K562 (cell line): ENCODE data around the gene DNAI1.

Experiments used
- CHD1 ChIP-seq: fragments of 200-600 bp; sonication (generic); IDR thresholded peaks from one replicate; pipeline ENCODE4 v1.6.1; 2012; ENCODE audit warnings: mild to moderate bottlenecking, moderate library complexity, low read length, inconsistent platforms
- CREB1 ChIP-seq, 2 experiments: sonication (generic) in 1 of 2; formaldehyde crosslinking in 1 of 2; IDR thresholded peaks; 2 replicates each; pipeline versions ENCODE4 v1.6.1 to v1.8.0; 2012 to 2022; ENCODE audit warnings: inconsistent platforms in 1 of 2, mild to moderate bottlenecking in 1 of 2, missing genetic modification reagents in 1 of 2, moderate library complexity in 1 of 2
- CTCF ChIP-seq, 3 experiments: IDR thresholded peaks in 2 of 3; conservative IDR thresholded peaks in 1 of 3; 2 replicates each; pipeline ENCODE4 v1.5.1; 2011 to 2012; ENCODE audit warnings: low read length in 3 of 3, mild to moderate bottlenecking in 3 of 3, control low read depth in 2 of 3, improper control_type of control experiment in 1 of 3, inconsistent platforms in 1 of 3, low read depth in 1 of 3, mixed read lengths in 1 of 3, moderate library complexity in 1 of 3; ENCODE audit not compliant: insufficient read depth in 2 of 3
- FOXK2 ChIP-seq, 2 experiments: fragments of 450-650 bp; IDR thresholded peaks in 1 of 2; conservative IDR thresholded peaks in 1 of 2; 2 replicates each; pipeline ENCODE4 v1.6.1; 2016; ENCODE audit warnings: low read depth in 2 of 2, mild to moderate bottlenecking in 1 of 2
- GABPB2 ChIP-seq: fragments of 250-450 bp; sonication (Bioruptor Pico); conservative IDR thresholded peaks from 2 replicates; pipeline ENCODE4 v1.5.1; 2021; ENCODE audit warnings: mild to moderate bottlenecking
- HIVEP1 ChIP-seq: fragments of 250-450 bp; sonication (Bioruptor Pico); IDR thresholded peaks from 2 replicates; pipeline ENCODE4 v1.4.0; 2020; ENCODE audit warnings: mild to moderate bottlenecking
- KDM1A ChIP-seq, 2 experiments: fragments of 450-650 bp; IDR thresholded peaks; 2 replicates each; pipeline ENCODE4 v1.6.1; 2016; ENCODE audit warnings: mild to moderate bottlenecking in 2 of 2
- MCM5 ChIP-seq: fragments of 450-650 bp; IDR thresholded peaks from 2 replicates; pipeline ENCODE4 v1.6.1; 2016; ENCODE audit warnings: low read depth
- PBX2 ChIP-seq, 2 experiments: IDR thresholded peaks in 1 of 2; conservative IDR thresholded peaks in 1 of 2; 2 replicates each; pipeline ENCODE4 v1.6.1; 2016; ENCODE audit warnings: low read depth in 2 of 2, mild to moderate bottlenecking in 1 of 2, missing compliant biosample characterization in 1 of 2, missing genetic modification characterization in 1 of 2, moderate library complexity in 1 of 2
- SREBF2 ChIP-seq: sonication (generic); formaldehyde crosslinking; IDR thresholded peaks from 2 replicates; pipeline ENCODE4 v1.4.0; 2020; ENCODE audit warnings: mild to moderate bottlenecking, missing genetic modification reagents
- SRF ChIP-seq, 2 experiments: fragments of 250-450, 450-650 bp in 1 of 2; sonication (Bioruptor Pico) in 1 of 2; sonication (generic) in 1 of 2; formaldehyde crosslinking; IDR thresholded peaks; 2 replicates each; pipeline versions ENCODE4 v1.5.0 to v1.5.1; 2020 to 2022; ENCODE audit warnings: mild to moderate bottlenecking in 1 of 2, missing genetic modification reagents in 1 of 2
- TAF1 ChIP-seq: IDR thresholded peaks from 2 replicates; pipeline ENCODE4 v1.6.1; 2011; ENCODE audit warnings: mild to moderate bottlenecking, low read length, moderate library complexity; ENCODE audit not compliant: insufficient read depth, control insufficient read depth, severe bottlenecking; ENCODE audit errors: extremely low read depth

DNA sequence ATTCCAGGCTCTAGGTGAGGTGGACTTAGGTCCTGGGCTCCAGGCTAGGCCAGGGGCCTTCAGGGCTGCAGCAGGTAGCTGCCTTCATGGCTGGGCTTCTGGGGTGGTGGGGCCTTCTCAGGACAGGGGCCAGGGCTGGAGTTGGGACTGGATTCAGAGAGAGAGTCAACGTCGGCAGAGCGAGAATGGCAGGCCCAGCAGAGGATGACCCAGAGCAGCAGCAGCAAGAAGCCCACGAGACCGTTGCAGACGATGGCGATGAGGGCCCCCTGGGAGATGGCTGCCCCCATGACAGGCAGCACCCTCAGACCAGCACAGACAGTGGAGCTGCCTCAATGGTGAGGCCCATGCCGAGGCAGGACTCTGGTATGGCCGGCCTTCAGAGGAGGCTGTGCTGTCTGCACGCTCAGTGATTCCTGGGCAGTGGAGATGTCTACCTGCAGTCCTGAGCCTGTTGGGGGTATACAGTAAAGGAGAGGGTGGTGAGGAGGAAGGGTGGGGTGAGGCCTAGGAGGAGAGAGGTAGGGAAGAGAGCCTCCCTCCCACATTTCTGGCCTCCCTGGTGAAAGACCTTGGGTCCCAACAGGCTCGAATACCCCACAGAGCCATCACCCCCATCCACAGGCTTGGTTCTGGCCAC, 62.9 kb downstream of the DNAI1 start:
- TF ChIP-seq GABPB2 (no peak), KDM1A (IDR thresholded peaks at IDR 0.05) (no peak), SREBF2 (CRISPR knock-in tag) (no peak), CREB1 (IDR thresholded peaks at IDR 0.05) (no peak), CREB1 (CRISPR knock-in tag; IDR thresholded peaks at IDR 0.05) (no peak), PBX2 (CRISPR knock-in tag; IDR thresholded peaks at IDR 0.05; ENCODE audit: low read depth) (no peak), PBX2 (tag; conservative IDR thresholded peaks at IDR 0.05; ENCODE audit: low read depth) (no peak), SRF (CRISPR knock-in tag; IDR thresholded peaks at IDR 0.05) (no peak), CTCF (IDR thresholded peaks at IDR 0.05 in 2 of 3, conservative IDR thresholded peaks at IDR 0.05 in 1 of 3; ENCODE audit: insufficient read depth in 2 of 3, low read depth in 1 of 3, low read length in 3 of 3) (no peak), CHD1 (no peak), TAF1 (no peak), MCM5 (no peak), FOXK2 (conservative IDR thresholded peaks at IDR 0.05 in 1 of 2, IDR thresholded peaks at IDR 0.05 in 1 of 2; ENCODE audit: low read depth in 2 of 2) (no peak), HIVEP1 (CRISPR knock-in tag) (no peak)
